Central memory CD8-positive, alpha-beta T cell (primary cell): ENCODE data around the gene DNAJC27.

Experiments used
- ATAC-seq: fragments of 150-1000 bp; cut with Tn5 transposase; replicated peaks from 2 replicates; pipeline ENCODE4 v1.10.0; 2022; ENCODE audit warnings: mild to moderate bottlenecking, moderate FRiP score, moderate number of reproducible peaks; ENCODE audit not compliant: poor library complexity, severe bottlenecking; ENCODE audit errors: extremely low read depth
- DNase-seq, 2 donors: peaks; one replicate each; pipeline ENCODE4 v3.0.0; 2021; ENCODE audit warnings: low spot score in 2 of 2
- H3K27ac Mint-ChIP-seq: one replicate; pipeline ENCODE4 v1.8.0; 2022; ENCODE audit warnings: low read depth, mild to moderate bottlenecking, moderate library complexity, mixed read lengths
- H3K27me3 Mint-ChIP-seq: one replicate; pipeline ENCODE4 v1.8.0; 2022; ENCODE audit warnings: mixed read lengths
- H3K36me3 Mint-ChIP-seq: one replicate; pipeline ENCODE4 v1.8.0; 2022; ENCODE audit warnings: mild to moderate bottlenecking, moderate library complexity, mixed read lengths; ENCODE audit not compliant: insufficient read depth
- H3K4me1 Mint-ChIP-seq: one replicate; pipeline ENCODE4 v1.8.0; 2022; ENCODE audit warnings: mixed read lengths
- H3K4me3 Mint-ChIP-seq: one replicate; pipeline ENCODE4 v1.8.0; 2022; ENCODE audit warnings: mild to moderate bottlenecking, moderate library complexity, mixed read lengths
- H3K9me3 Mint-ChIP-seq: one replicate; pipeline ENCODE4 v1.8.0; 2022; ENCODE audit warnings: mixed read lengths

The DNAJC27 gene

GRCh38 chr2:24919506-24920097, 52.2 kb downstream of the DNAJC27 start:
- H3K27ac Mint-ChIP-seq, result peak overlapping the region; percentile 47
- no peaks in the 10 kb centered on the region for H3K9me3 Mint-ChIP-seq
- H3K4me3 Mint-ChIP-seq, result peak overlapping the region; percentile 78
- H3K36me3 Mint-ChIP-seq, result peaks cover 7% of the 10 kb centered on the region
- peaks cover 40% of the 10 kb centered on the region for H3K4me1 Mint-ChIP-seq
- ATAC-seq (peak; percentile 30), DNase-seq (no peak)
- H3K27me3 Mint-ChIP-seq, result no peaks in the 10 kb centered on the region

- Mint-ChIP-seq H3K4me3 (peak overlapping the region; percentile 78), H3K27ac (peak overlapping the region; percentile 47), H3K9me3 (no peaks in the 10 kb centered on the region), H3K36me3 (peaks cover 7% of the 10 kb centered on the region), H3K4me1 (peaks cover 41% of the 10 kb centered on the region), H3K27me3 (no peaks in the 10 kb centered on the region)
- DNase-seq (peak in 1 of 2 donors; percentile 62), ATAC-seq (peak; percentile 64)
Observed at GRCh38 chr2:24919037-24919505, 52.7 kb downstream of the DNAJC27 start.

- Mint-ChIP-seq H3K4me3 (peak overlapping the region; percentile 78), H3K27me3 (no peaks in the 10 kb centered on the region), H3K4me1 (peaks cover 41% of the 10 kb centered on the region), H3K9me3 (no peaks in the 10 kb centered on the region), H3K27ac (peak overlapping the region; percentile 47), H3K36me3 (peaks cover 7% of the 10 kb centered on the region)
- ATAC-seq (no peak), DNase-seq (no peak)
Observed at GRCh38 chr2:24918326-24919036, 53.3 kb downstream of the DNAJC27 start.

GRCh38 chr2:24917731-24918325, 53.9 kb downstream of the DNAJC27 start:
- Mint-ChIP-seq H3K4me1 (peaks cover 46% of the 10 kb centered on the region), H3K27me3 (no peaks in the 10 kb centered on the region), H3K9me3 (no peaks in the 10 kb centered on the region), H3K36me3 (peaks cover 7% of the 10 kb centered on the region), H3K4me3 (peak overlapping the region; percentile 78), H3K27ac (no peak overlapping the region)
- ATAC-seq, result no peak
- no peak for DNase-seq

GRCh38 chr2:24917086-24917485, 54.7 kb downstream of the DNAJC27 start:
- DNase-seq, result no peak
- Mint-ChIP-seq H3K4me1 (peaks cover 48% of the 10 kb centered on the region), H3K4me3 (peak overlapping the region; percentile 78), H3K9me3 (no peaks in the 10 kb centered on the region), H3K36me3 (peaks cover 7% of the 10 kb centered on the region), H3K27ac (no peak overlapping the region), H3K27me3 (no peaks in the 10 kb centered on the region)
- no peak for ATAC-seq

GRCh38 chr2:24915796-24916195, 56.0 kb downstream of the DNAJC27 start:
- DNase-seq, result no peak
- no peak overlapping the region for H3K27ac Mint-ChIP-seq
- H3K9me3 Mint-ChIP-seq, result no peaks in the 10 kb centered on the region
- no peaks in the 10 kb centered on the region for H3K27me3 Mint-ChIP-seq
- no peak for ATAC-seq
- H3K36me3 Mint-ChIP-seq, result peaks cover 7% of the 10 kb centered on the region
- H3K4me3 Mint-ChIP-seq, result no peak overlapping the region
- H3K4me1 Mint-ChIP-seq, result peaks cover 46% of the 10 kb centered on the region

- Mint-ChIP-seq H3K9me3 (no peaks in the 10 kb centered on the region), H3K27ac (no peak overlapping the region), H3K27me3 (no peaks in the 10 kb centered on the region), H3K36me3 (peaks cover 8% of the 10 kb centered on the region), H3K4me3 (no peak overlapping the region), H3K4me1 (peaks cover 44% of the 10 kb centered on the region)
- DNase-seq (no peak), ATAC-seq (no peak)
Observed at GRCh38 chr2:24915175-24915574, 56.6 kb downstream of the DNAJC27 start.

- no peak overlapping the region for H3K4me3 Mint-ChIP-seq
- peaks cover 8% of the 10 kb centered on the region for H3K36me3 Mint-ChIP-seq
- no peak overlapping the region for H3K27ac Mint-ChIP-seq
- no peaks in the 10 kb centered on the region for H3K9me3 Mint-ChIP-seq
- H3K27me3 Mint-ChIP-seq, result no peaks in the 10 kb centered on the region
- ATAC-seq (no peak), DNase-seq (no peak)
- H3K4me1 Mint-ChIP-seq, result peaks cover 44% of the 10 kb centered on the region
Observed at GRCh38 chr2:24914713-24915112, 57.0 kb downstream of the DNAJC27 start.

GRCh38 chr2:24913911-24914310, 57.8 kb downstream of the DNAJC27 start:
- Mint-ChIP-seq H3K36me3 (peaks cover 4% of the 10 kb centered on the region), H3K4me3 (no peak overlapping the region), H3K4me1 (peaks cover 37% of the 10 kb centered on the region), H3K9me3 (no peaks in the 10 kb centered on the region), H3K27ac (no peak overlapping the region), H3K27me3 (no peaks in the 10 kb centered on the region)
- no peak for ATAC-seq
- DNase-seq, result no peak

- Mint-ChIP-seq H3K27me3 (no peaks in the 10 kb centered on the region), H3K36me3 (peaks cover 4% of the 10 kb centered on the region), H3K4me3 (no peak overlapping the region), H3K4me1 (peaks cover 29% of the 10 kb centered on the region), H3K9me3 (no peaks in the 10 kb centered on the region), H3K27ac (no peak overlapping the region)
- no peak for ATAC-seq
- no peak for DNase-seq
Observed at GRCh38 chr2:24912986-24913385, 58.8 kb downstream of the DNAJC27 start.

GRCh38 chr2:24912523-24912922, 59.2 kb downstream of the DNAJC27 start:
- peaks cover 24% of the 10 kb centered on the region for H3K4me1 Mint-ChIP-seq
- no peak for ATAC-seq
- no peak overlapping the region for H3K4me3 Mint-ChIP-seq
- no peak overlapping the region for H3K27ac Mint-ChIP-seq
- H3K27me3 Mint-ChIP-seq, result no peaks in the 10 kb centered on the region
- no peaks in the 10 kb centered on the region for H3K9me3 Mint-ChIP-seq
- no peak for DNase-seq
- H3K36me3 Mint-ChIP-seq, result peaks cover 4% of the 10 kb centered on the region

- Mint-ChIP-seq H3K4me1 (peaks cover 16% of the 10 kb centered on the region), H3K9me3 (no peaks in the 10 kb centered on the region), H3K36me3 (peaks cover 4% of the 10 kb centered on the region), H3K27ac (no peak overlapping the region), H3K4me3 (no peak overlapping the region), H3K27me3 (no peaks in the 10 kb centered on the region)
- DNase-seq (no peak), ATAC-seq (no peak)
Observed at GRCh38 chr2:24910245-24910644, 61.5 kb downstream of the DNAJC27 start.
